Fibroblast of peridontal ligament (primary cell): ENCODE measurements around the gene FNDC3B.
A peak's percentile ranks its signal among the peaks of the same experiment; 100 is the strongest.

Experiments used
- DNase-seq: peaks from one replicate; pipeline ENCODE4 v3.0.0-alpha.2; 2010; ENCODE audit errors: extremely low read depth

The FNDC3B gene

GRCh38 chr3:172285844-172286243 is 246.5 kb downstream of the FNDC3B start:
- peak; percentile 40 for DNase-seq

- no peak for DNase-seq
Observed at GRCh38 chr3:172286548-172287148, 247.3 kb downstream of the FNDC3B start.

DNA sequence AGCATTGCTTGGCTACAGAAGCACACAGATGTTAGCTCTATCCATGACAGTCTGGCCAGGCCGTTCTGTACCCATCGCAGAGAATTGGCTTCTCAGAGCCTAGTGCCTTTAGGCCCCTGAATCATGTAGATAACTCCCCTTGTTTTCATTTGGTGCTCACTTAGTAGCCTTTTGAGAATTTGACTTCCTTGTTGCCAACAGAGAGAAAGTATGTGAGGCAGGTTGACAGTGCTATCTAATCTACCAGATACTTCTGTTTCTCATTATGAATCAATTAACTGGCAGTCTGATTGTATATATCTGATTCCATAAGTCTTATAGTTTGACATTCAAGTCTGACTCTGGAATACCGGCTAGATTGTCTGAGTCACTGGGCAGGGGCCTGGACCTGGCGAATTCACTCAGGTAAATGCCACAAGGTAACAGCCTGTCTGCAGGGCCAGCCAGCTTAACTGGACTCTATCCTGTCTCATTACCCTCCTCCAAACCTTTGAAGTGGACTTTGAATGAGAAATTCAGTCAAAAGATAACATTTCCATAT is 248.6 kb downstream of the FNDC3B start:
- DNase-seq = no peak

GRCh38 chr3:172288651-172289050 is 249.3 kb downstream of the FNDC3B start:
- DNase-seq = no peak

GRCh38 chr3:172289583-172289982 is 250.2 kb downstream of the FNDC3B start:
- no peak for DNase-seq

GRCh38 chr3:172290457-172290856 is 251.1 kb downstream of the FNDC3B start:
- no peak for DNase-seq

- DNase-seq = no peak
Observed at GRCh38 chr3:172291650-172292049, 252.3 kb downstream of the FNDC3B start.

DNA sequence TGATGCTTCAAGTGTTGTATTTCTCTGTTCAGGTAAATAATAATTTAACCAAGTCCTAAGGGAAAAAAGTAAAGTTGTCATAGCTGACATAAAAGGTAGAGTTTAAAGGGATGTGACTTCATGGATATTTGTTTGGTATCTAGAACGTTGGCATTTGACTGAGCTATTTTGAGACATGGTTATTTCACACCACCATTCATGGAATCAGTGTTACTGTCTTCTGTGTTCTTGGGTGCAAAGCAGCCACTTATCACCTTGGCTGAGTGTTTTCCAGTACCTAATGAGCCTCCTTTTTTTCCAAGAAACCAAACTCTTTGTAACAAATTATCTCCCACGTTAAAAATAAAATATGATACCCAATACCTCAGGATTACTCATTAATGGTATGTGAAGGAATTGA is 253.0 kb downstream of the FNDC3B start:
- no peak for DNase-seq

DNA sequence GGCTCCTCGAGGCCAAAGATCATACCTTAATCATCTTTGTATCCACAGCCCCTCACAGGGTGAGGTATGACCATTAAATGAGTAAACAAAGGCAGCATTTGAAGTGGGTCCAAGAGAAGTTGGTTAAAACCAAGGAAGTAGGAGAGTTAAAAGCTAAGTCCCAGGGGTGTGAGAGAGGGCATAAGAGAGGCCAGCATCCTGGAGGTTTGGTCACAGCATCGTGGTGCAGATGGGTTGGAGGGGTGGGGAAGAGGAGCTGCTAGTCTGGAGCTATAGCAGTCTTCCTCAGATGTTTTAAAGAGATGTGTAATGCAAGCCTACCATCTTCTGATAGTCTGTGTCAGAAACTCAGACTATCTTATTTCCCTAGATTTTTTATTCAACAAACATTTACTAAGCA is 253.7 kb downstream of the FNDC3B start:
- DNase-seq = no peak

DNA sequence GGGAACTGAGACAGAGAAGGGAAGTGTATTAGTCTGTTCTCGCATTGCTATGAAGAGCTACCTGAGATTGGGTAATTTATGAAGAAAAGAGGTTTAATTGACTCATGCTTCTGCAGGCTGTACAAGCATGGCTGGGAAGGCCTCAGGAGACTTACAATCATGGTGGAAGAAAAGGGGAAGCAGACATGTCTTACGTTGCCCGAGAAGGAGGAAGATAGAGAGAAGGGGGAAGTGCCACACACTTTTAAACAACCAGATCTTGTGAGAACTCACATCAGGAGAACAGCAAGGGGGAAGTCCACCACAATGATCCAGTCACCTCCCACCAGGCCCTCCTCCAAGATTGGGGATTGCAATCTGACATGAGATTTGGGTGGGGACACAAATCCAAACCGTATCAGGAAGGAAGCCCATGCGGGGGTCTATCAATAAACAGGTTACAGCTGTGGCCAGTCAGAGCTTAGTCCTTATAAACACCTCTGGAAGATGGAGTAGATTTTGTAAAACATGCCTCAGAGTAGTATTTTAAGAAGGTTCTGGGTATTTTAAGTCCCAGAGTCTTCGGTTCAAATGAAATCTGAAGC is 254.9 kb downstream of the FNDC3B start:
- no peak for DNase-seq

DNA sequence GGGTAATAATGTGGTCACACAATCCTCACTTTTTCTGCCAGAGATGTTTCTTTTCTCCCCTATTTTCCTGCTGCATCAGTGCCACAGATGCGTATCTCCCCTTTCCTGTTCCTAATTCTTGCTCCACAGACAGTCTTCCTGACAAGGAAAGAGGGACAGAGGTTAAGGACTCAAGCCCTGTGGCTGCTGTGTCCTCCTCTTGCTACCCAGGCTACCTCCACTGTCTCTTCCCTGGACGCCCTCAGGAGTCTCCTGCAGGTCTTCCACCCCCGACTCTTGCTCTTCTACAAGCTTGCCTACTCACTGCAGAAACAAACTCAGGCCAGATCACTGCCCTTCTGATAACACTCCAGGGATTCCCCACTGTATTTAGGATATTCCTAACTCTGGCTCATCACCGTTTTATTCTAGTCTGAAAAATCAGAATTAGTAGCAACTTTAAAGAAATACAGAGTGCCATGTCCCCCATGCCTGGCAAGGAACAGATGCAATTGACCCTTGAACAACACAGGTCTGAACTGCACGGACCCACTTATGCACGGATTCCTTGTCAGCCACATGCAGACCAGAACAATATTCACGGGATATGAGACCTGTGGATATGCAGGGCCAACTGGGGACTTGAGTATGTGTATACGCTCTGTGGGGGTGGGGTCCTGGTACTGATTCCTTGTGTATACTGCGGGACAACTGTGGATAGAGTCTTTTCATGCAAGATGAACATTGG is 257.0 kb downstream of the FNDC3B start:
- DNase-seq = no peak

DNA sequence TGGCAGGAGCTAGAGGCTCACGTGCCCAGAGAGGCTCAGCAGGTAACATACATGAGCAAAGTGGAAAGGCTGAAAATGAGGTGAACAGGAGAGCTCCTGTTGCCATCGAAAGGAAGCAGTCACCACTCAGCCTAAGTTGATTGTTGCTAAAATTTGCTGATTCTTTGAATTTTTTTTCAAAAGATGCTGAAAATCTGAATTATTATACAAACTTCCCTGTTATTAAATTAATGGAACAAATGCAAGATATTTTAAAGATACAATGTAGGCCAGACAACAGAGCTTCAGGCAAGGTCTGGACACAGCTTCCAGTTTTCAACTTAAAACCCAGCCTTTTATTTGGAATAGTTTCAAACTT is 257.6 kb downstream of the FNDC3B start:
- no peak for DNase-seq

DNA sequence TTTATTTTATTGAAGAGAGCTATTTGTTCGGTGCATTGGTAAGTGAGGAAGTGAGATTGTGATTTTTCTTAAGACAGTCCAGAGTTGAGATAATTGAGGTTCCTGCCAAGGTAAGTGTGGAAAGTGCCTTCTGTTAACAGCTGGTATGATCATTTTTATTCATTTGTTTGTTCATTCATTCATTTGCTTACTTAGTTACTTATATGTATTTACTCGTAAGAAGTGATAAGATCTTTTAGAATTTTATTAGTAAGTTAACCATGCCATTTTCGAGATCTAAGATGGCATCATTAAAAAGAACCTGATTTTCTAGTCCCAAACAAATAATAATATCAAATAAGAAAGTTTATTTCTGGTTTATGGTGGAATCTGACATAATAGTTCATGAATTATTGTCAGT is 258.9 kb downstream of the FNDC3B start:
- DNase-seq = no peak

- no peak for DNase-seq
Observed at GRCh38 chr3:172300187-172300586, 260.8 kb downstream of the FNDC3B start.

- no peak for DNase-seq
Observed at GRCh38 chr3:172300862-172301261, 261.5 kb downstream of the FNDC3B start.

- no peak for DNase-seq
Observed at GRCh38 chr3:172302203-172302602, 262.8 kb downstream of the FNDC3B start.

DNA sequence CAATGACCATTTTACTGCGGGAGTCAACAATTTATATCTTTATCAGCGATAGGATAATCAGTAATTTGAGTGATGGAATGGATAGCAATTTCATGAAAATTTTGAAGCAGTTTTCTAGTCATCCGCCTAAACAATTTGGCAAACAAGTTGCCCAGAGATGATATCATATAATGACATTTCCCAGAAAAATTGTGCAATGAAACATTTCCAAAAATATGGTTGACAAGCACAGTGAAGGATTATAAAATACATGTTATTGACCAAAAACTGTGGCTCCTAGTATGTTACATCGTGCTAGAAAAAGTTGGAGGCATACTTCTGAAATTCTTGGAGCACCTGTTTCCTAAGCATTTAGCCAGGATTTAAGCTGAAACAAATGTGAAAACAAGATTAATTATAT is 263.8 kb downstream of the FNDC3B start:
- peak; percentile 61 for DNase-seq

GRCh38 chr3:172303941-172304558 is 264.7 kb downstream of the FNDC3B start:
- DNase-seq = no peak

GRCh38 chr3:172305552-172305951 is 266.2 kb downstream of the FNDC3B start:
- DNase-seq = peak; percentile 55

- DNase-seq = no peak
Observed at GRCh38 chr3:172305974-172306373, 266.6 kb downstream of the FNDC3B start.

GRCh38 chr3:172307141-172307560 is 267.8 kb downstream of the FNDC3B start:
- DNase-seq = no peak

DNA sequence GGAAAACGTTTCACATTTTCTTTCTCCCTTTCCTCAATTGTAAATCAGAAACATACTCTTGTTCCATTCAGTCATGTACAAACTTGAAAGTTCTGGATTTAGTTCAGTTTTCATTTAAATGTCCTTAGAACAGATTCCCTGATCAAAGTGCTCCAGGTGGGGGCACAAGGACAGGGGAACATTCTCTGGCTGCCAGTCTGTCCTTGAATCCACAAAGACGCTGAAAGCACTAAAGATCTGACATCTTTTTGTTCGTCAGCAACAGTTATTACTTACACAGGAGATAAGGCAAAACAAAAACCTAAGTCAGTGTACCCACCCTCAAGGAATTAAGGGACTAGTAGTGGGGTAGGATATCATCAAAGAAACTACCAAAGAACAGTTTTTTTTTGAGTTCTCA is 269.7 kb downstream of the FNDC3B start:
- DNase-seq = no peak
